Karpas-422 (cell line): ENCODE measurements around the gene GASK1B. TPM values are rescaled to one million over a fixed set of nuclear protein-coding genes. Genes with fewer than 3 reads are reported as not detected.

Source experiments
- DNase-seq: peaks from one replicate; pipeline ENCODE4 v3.0.0-alpha.2; 2015
- H2AFZ ChIP-seq: fragments of 200-600 bp; sonication (generic); 2 replicates; pipeline ENCODE4 v1.6.1; 2014; ENCODE audit warnings: antibody characterized with exemption, low read length, mixed read lengths
- H3K27ac ChIP-seq: fragments of 200-600 bp; sonication (generic); 2 replicates; pipeline ENCODE4 v1.5.1; 2014; ENCODE audit warnings: mild to moderate bottlenecking, low read length, moderate library complexity
- H3K27me3 ChIP-seq: fragments of 200-600 bp; sonication (generic); 2 replicates; pipeline ENCODE4 v1.6.1; 2014; ENCODE audit warnings: low read length, mixed read lengths
- H3K36me3 ChIP-seq: fragments of 200-600 bp; sonication (generic); 2 replicates; pipeline ENCODE4 v1.6.1; 2014; ENCODE audit warnings: low read length, mixed read lengths; ENCODE audit not compliant: insufficient read depth
- H3K4me1 ChIP-seq: fragments of 200-600 bp; sonication (generic); 2 replicates; pipeline ENCODE4 v1.6.1; 2014; ENCODE audit warnings: mild to moderate bottlenecking, low read length, mixed read lengths
- H3K4me2 ChIP-seq: fragments of 200-600 bp; sonication (generic); 2 replicates; pipeline ENCODE4 v1.6.1; 2014; ENCODE audit warnings: low read length, low read depth, mild to moderate bottlenecking; ENCODE audit not compliant: poor library complexity, severe bottlenecking
- H3K4me3 ChIP-seq: fragments of 200-600 bp; sonication (generic); 2 replicates; pipeline ENCODE4 v1.5.1; 2014; ENCODE audit warnings: mild to moderate bottlenecking, antibody characterized with exemption, low read length, mixed read lengths
- H3K79me2 ChIP-seq: fragments of 200-600 bp; sonication (generic); 2 replicates; pipeline ENCODE4 v1.6.1; 2014; ENCODE audit warnings: mild to moderate bottlenecking, low read length, mixed read lengths
- H3K9ac ChIP-seq: fragments of 200-600 bp; sonication (generic); 2 replicates; pipeline ENCODE4 v1.6.0; 2014; ENCODE audit warnings: low read length
- H3K9me2 ChIP-seq: fragments of 200-600 bp; sonication (generic), shearing (Covaris generic); replicated peaks from 2 replicates; pipeline ENCODE4 v1.6.0; 2014; ENCODE audit warnings: mild to moderate bottlenecking, low read length, moderate library complexity; ENCODE audit not compliant: insufficient read depth
- H3K9me3 ChIP-seq: fragments of 300-700, 200-600 bp; sonication (generic); 2 replicates; pipeline ENCODE4 v1.6.1; 2014; ENCODE audit warnings: low read length, mixed read lengths
- H4K20me1 ChIP-seq: fragments of 200-600 bp; sonication (generic); 2 replicates; pipeline ENCODE4 v1.6.1; 2014; ENCODE audit warnings: mild to moderate bottlenecking, antibody characterized with exemption, low read length, low read depth; ENCODE audit not compliant: insufficient read depth
- total RNA-seq: library from RNA; depleted of rRNA; stranded (reverse); fragments of >200 nt; shearing (Covaris generic); gene quantifications from 2 replicates; pipeline ENCODE4 v1.2.3, GENCODE V29; 2014; ENCODE audit warnings: low replicate concordance; rRNA removed

The GASK1B gene
- not detected in 2 replicates for total RNA-seq

GRCh38 chr4:158172261-158173258, at the start of gene GASK1B:
TSS of gene GASK1B (minus strand) at chr4:158173025. CDS start at chr4:158171375, 1,650 bp downstream.
- Histone ChIP-seq H3K36me3 (no peaks in the 10 kb centered on the region), H3K4me1 (peaks cover 12% of the 10 kb centered on the region), H3K79me2 (no peaks in the 10 kb centered on the region), H2AFZ (0 out of 2 replicates have a peak within 1 kb of the TSS, but pooled peaks have one; percentile 44), H4K20me1 (no peaks in the 10 kb centered on the region), H3K9me3 (no peaks in the 10 kb centered on the region), H3K27ac (no peak within 1 kb of the TSS), H3K9ac (no peak within 1 kb of the TSS), H3K4me3 (no peak within 1 kb of the TSS), H3K9me2 (no peaks in the 10 kb centered on the region), H3K4me2 (peak within 1 kb of the TSS; percentile 13), H3K27me3 (no peaks in the 10 kb centered on the region; the same call in none of the 2 replicates)
- DNase-seq: peak; percentile 73

DNA sequence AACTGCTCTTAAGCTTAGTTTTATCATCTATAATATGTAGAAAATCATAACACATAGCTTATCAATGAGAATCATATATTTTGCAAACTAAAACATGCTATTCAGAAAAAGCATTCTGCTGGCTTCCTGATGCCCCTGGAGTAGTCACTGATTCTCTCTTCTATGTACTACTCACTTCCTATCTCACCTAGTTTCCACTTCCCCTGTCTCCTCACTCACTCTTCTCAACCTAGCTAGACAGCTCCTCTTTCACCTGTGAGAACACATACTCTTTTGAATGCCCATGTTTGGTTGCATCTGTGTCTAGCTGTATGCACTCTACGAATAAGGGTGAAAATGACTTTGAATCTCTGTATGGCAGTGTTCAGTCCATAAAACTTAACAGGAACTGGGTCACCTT, 46.8 kb upstream of the GASK1B start:
- DNase-seq: no peak
- H3K27me3 ChIP-seq: no peaks in the 10 kb centered on the region
- no peak overlapping the region for H3K9ac ChIP-seq
- no peak overlapping the region for H3K4me3 ChIP-seq
- H2AFZ ChIP-seq: no peak overlapping the region
- H3K4me2 ChIP-seq: no peak overlapping the region
- H3K9me2 ChIP-seq: no peaks in the 10 kb centered on the region
- H3K79me2 ChIP-seq: no peaks in the 10 kb centered on the region
- no peak overlapping the region for H3K27ac ChIP-seq
- no peaks in the 10 kb centered on the region for H4K20me1 ChIP-seq
- no peaks in the 10 kb centered on the region for H3K36me3 ChIP-seq
- H3K4me1 ChIP-seq: no peaks in the 10 kb centered on the region
- H3K9me3 ChIP-seq: no peaks in the 10 kb centered on the region

GRCh38 chr4:158217763-158218162, 44.9 kb upstream of the GASK1B start:
- H3K4me3 ChIP-seq: no peak overlapping the region
- no peaks in the 10 kb centered on the region for H3K79me2 ChIP-seq
- H2AFZ ChIP-seq: no peak overlapping the region
- H4K20me1 ChIP-seq: no peaks in the 10 kb centered on the region
- H3K27ac ChIP-seq: no peak overlapping the region
- no peak for DNase-seq
- H3K4me1 ChIP-seq: no peaks in the 10 kb centered on the region
- H3K9ac ChIP-seq: no peak overlapping the region
- H3K27me3 ChIP-seq: no peaks in the 10 kb centered on the region
- no peak overlapping the region for H3K4me2 ChIP-seq
- no peaks in the 10 kb centered on the region for H3K36me3 ChIP-seq
- no peaks in the 10 kb centered on the region for H3K9me2 ChIP-seq
- H3K9me3 ChIP-seq: no peaks in the 10 kb centered on the region

DNA sequence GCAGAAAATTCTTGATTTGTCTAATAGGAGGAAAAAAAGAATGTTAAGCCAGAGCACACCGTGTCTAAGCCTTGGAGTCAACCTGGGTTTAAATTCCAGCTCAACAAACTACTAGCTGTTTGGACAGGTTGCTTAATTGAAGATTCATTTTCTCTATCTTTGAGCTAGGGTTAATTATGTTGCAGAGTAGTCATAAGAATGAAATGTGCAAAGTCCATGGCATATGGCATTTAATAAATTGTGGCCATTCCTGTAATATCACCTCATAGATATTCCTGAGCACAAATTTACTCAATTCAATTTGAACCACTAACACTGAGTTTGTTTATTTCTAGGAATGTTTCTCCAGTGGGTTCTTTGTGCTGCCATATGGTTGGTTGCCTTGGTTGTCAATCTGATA, 42.0 kb upstream of the GASK1B start:
- Histone ChIP-seq H3K9me3 (no peaks in the 10 kb centered on the region), H3K4me2 (no peak overlapping the region), H3K27me3 (no peaks in the 10 kb centered on the region), H3K9ac (no peak overlapping the region), H3K9me2 (no peaks in the 10 kb centered on the region), H3K27ac (no peak overlapping the region), H3K79me2 (no peaks in the 10 kb centered on the region), H2AFZ (no peak overlapping the region), H3K36me3 (no peaks in the 10 kb centered on the region), H3K4me3 (no peak overlapping the region), H4K20me1 (no peaks in the 10 kb centered on the region), H3K4me1 (no peaks in the 10 kb centered on the region)
- DNase-seq: no peak

GRCh38 chr4:158213466-158213865, 40.6 kb upstream of the GASK1B start:
- Histone ChIP-seq H3K9me2 (no peaks in the 10 kb centered on the region), H2AFZ (no peak overlapping the region), H4K20me1 (no peaks in the 10 kb centered on the region), H3K4me3 (no peak overlapping the region), H3K36me3 (no peaks in the 10 kb centered on the region), H3K9me3 (no peaks in the 10 kb centered on the region), H3K27ac (no peak overlapping the region), H3K79me2 (no peaks in the 10 kb centered on the region), H3K27me3 (no peaks in the 10 kb centered on the region), H3K9ac (no peak overlapping the region), H3K4me2 (no peak overlapping the region), H3K4me1 (no peaks in the 10 kb centered on the region)
- no peak for DNase-seq

DNA sequence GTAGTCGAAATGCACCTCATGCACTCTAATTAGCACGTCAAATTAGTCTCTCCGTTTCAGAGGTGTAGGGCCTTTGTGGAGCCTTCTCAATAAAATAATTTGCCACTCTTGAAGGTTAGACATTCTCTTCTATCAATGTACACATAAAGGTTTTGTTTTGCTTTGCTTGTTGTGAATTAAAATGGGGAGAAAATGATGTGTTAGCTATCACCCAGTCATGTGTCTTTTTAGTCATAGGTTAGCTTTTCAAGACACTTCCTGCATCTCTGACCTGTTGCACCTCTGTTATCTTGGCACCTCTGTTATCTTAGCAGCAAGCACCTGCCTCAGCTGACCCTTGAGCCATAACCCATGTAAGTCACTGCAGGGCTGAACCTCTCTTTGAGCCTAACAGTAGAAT, 38.4 kb upstream of the GASK1B start:
- Histone ChIP-seq H3K4me2 (no peak overlapping the region), H3K9me3 (no peaks in the 10 kb centered on the region), H3K4me1 (no peaks in the 10 kb centered on the region), H3K9me2 (no peaks in the 10 kb centered on the region), H3K9ac (no peak overlapping the region), H3K27ac (no peak overlapping the region), H4K20me1 (no peaks in the 10 kb centered on the region), H3K36me3 (no peaks in the 10 kb centered on the region), H2AFZ (no peak overlapping the region), H3K4me3 (no peak overlapping the region), H3K27me3 (no peaks in the 10 kb centered on the region), H3K79me2 (no peaks in the 10 kb centered on the region)
- no peak for DNase-seq

- no peaks in the 10 kb centered on the region for H3K36me3 ChIP-seq
- no peaks in the 10 kb centered on the region for H4K20me1 ChIP-seq
- H3K9me2 ChIP-seq: no peaks in the 10 kb centered on the region; the same call in 1 of the 2 replicates
- no peaks in the 10 kb centered on the region for H3K4me1 ChIP-seq
- H2AFZ ChIP-seq: no peak within 1 kb of the TSS
- no peak for DNase-seq
- no peaks in the 10 kb centered on the region for H3K27me3 ChIP-seq
- H3K9ac ChIP-seq: no peak within 1 kb of the TSS
- H3K27ac ChIP-seq: no peak within 1 kb of the TSS
- no peaks in the 10 kb centered on the region for H3K9me3 ChIP-seq
- no peak within 1 kb of the TSS for H3K4me2 ChIP-seq
- no peak within 1 kb of the TSS for H3K4me3 ChIP-seq
- H3K79me2 ChIP-seq: no peaks in the 10 kb centered on the region
Observed at GRCh38 chr4:158209825-158210807, 37.3 kb upstream of the GASK1B start, which contains the start of gene TMEM144. TSS of gene TMEM144 (plus strand) at chr4:158210486. CDS start at chr4:158212668, 2,182 bp downstream.
